GM13976 (cell line): ENCODE results near the gene RAB8A.
"Not testable (repeated sequence)": the region's sequence is repeated elsewhere in the genome, so short reads cannot be mapped to it uniquely, and the experiment has no call there.

ENCODE experiments used
- DNase-seq: peaks from one replicate; pipeline ENCODE4 v3.0.0; 2012; ENCODE audit warnings: low spot score
- in situ Hi-C: fragments of 300-500 bp; cut with MboI; formaldehyde crosslinking; loops from one replicate; pipeline ENCODE4 v1.12.0; 2022; ENCODE audit warnings: low sequenced_read_pairs, mixed read lengths, inconsistent platforms; ENCODE audit not compliant: unreplicated experiment
- TF ChIP-seq, protein P1 (sequence below): IDR thresholded peaks from 2 replicates; pipeline ENCODE4 v1.5.1; 2012; ENCODE audit warnings: borderline replicate concordance, mild to moderate bottlenecking; ENCODE audit not compliant: insufficient read depth; ENCODE audit errors: extremely low read depth, missing control alignments, control extremely low read depth

The RAB8A gene

DNA sequence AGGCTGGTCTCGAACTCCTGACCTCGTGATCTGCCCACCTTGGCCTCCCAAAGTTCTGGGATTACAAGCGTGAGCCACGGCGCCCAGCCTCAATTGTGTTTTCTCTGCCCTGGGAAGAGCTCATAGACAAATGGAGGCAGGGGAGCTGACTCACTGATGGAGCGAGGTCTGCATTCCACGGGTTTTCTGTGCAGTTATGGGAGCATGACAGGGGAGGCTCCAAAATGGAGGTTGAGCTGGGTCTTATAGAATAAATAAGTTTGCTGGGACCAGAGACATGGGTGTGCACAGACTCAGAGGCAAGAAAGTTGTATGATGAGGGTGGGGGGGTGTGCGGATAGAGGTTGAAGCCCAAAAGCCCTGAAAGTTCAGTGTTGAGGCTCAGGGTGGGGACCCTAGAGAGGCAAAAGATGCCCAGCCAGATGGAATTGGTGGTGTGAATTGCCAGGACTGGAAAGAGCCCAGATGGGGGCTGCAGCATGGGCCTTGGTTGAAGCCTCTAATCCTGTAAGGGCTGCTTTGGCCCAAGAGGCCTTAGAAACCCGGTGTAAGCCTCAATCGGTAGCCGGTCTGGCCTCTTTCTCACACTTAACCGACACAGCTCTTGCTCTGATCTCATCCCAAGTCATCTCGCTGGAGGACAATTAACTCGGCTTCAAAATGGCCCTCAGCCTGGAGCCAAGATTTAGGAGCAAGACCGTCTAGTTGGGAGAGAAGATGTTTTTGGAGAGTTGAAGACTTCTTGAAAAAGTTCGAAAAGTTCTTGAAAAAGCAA lies 33.5 kb upstream of the RAB8A start:
- in situ Hi-C loops, result no loop called here
- TF ChIP-seq, protein P1, sequence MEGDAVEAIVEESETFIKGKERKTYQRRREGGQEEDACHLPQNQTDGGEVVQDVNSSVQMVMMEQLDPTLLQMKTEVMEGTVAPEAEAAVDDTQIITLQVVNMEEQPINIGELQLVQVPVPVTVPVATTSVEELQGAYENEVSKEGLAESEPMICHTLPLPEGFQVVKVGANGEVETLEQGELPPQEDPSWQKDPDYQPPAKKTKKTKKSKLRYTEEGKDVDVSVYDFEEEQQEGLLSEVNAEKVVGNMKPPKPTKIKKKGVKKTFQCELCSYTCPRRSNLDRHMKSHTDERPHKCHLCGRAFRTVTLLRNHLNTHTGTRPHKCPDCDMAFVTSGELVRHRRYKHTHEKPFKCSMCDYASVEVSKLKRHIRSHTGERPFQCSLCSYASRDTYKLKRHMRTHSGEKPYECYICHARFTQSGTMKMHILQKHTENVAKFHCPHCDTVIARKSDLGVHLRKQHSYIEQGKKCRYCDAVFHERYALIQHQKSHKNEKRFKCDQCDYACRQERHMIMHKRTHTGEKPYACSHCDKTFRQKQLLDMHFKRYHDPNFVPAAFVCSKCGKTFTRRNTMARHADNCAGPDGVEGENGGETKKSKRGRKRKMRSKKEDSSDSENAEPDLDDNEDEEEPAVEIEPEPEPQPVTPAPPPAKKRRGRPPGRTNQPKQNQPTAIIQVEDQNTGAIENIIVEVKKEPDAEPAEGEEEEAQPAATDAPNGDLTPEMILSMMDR, result no peak
- DNase-seq, result no peak

DNA sequence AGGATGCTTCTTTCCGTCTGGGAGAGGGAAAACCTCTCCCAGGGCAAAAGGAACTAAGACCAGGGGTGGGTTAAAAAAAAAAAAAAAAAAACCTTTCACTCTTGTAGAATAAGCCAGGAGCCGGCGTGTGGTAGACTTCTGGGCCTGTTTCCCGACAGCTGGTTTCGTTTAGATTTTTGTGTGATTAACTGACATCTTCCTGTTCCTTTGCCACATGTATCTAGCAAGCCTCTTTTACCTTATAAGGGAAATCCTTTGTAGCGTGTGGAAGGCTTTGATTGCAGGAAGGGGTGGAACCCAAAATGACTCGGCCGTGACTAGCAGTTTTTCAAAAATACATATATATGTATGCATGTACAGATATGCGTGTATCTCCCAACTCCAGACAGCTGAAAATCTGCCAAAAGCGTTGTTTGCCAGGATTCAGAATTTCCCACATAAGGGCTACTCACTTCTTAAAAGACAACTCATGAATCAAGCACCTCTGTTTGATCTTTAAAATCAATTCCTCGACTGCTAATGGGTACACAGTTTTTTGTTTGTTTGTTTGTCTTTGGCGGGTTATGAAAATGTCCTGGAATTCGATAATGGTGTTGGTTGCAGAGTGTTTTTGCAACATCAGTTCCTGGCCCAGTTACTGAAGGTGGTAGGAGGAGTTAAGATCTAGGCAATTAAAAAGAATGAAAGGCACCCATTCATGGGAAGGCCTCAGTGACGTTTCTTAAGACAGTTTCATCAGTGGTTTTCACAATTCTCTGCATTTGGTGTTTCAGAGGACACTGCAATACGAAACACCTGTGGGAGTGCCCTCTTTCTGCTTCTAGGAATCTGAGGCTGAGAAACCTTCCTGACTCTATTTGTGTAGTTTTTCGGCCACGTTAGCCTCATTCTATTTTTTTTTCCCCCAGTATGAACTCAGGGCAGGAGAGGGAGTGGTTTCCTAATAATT lies 32.7 kb upstream of the RAB8A start:
- DNase-seq, result peak; percentile 76
- in situ Hi-C loops, result no loop called here
- TF ChIP-seq, protein P1, result no peak

DNA sequence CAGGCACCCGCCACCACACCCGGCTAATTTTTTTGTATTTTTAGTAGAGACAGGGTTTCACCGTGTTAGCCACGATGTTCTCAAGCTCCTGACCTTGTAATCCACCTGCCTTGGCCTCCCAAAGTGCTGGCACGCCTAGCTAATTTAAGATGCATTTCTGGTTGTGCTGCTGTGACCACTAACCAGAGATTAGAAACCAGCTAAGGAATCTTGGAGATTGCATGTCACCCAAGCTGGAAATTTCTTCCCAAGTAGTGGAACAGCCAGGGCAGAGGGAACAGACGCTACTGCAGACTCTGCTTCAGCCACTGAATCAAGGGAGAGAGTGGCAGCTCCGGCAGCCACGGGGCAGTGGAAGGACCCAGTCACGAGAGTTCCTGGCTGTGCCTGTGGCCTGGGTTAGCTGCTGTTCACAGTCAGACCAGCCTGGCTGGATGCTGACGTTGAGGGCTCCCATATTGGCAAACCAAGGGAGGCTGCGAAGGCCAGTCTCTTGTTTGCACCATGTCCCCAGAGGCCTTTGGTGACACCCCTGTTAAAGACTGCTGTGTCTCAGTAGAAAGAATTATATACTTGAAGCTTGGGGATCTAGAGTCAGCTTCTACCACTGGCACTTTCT lies 27.5 kb upstream of the RAB8A start:
- DNase-seq, result no peak
- in situ Hi-C loops, result no loop called here
- TF ChIP-seq, protein P1, result no peak

DNA sequence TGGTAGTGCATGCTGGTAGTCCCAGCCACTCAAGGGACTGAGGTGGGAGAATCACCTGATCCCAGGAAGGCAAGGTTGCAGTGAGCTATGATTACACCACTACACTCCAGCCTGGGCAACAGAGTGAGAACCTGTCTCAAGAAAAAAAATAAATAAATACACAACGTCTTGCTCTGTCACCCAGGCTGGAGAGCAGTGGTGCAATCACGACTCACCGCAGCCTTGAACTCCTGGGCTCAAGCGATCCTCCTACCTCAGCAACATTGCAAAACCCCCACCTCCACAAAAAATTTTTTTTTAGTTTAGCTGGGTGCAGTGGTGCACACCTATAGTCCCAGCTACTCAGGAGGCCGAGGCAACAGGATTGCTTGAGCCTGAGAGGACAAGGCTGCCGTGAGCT lies 26.6 kb upstream of the RAB8A start:
- in situ Hi-C loops, result no loop called here
- DNase-seq, result no peak
- TF ChIP-seq, protein P1, result no peak

DNA sequence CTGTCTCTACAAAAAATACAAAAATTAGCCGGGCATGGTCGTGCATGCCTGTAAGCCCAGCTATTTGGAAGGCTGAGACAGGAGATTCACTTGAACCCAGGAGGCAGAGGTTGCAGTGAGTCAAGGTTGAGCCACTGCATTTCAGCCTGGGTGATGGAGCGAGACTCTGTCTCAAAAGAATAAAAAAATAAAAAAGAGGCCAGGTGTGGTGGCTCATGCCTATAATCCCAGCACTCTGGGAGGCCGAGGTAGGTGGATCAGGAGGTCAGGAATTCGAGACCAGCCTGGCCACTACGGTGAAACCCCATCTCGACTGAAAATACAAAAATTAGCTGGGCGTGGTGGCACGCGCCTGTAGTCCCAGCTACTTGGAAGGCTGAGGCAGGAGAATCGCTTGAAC lies 24.3 kb upstream of the RAB8A start:
- in situ Hi-C loops, DNase-seq: not testable (repeated sequence)

DNA sequence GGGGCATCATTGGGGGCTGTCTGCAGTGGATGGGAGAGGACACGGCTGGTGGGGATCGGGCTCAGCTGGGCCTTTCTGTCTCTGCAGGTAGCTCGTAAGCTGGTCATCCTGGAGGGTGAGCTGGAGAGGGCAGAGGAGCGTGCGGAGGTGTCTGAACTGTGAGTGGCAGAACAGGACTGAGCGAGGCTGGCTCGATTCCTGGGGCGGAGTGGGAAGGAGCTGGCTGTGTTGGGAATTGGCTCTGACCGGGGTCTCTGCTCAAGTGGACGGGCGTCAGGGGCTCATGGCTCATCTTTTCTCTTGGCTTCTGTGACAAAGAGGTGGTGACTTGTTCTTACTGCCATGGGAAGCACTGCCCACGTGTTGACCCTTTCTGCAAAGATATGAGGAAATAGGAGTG lies 23.7 kb upstream of the RAB8A start:
- TF ChIP-seq, protein P1, result no peak
- no peak for DNase-seq
- in situ Hi-C loops, result no loop called here
